AG10803 (cell line): ENCODE measurements around the gene CDC5L.

Experiments used
- DNase-seq: peaks from one replicate; pipeline ENCODE4 v3.0.0; 2010; ENCODE audit warnings: low read depth
- H3K4me3 ChIP-seq: 2 replicates; pipeline ENCODE4 v1.5.1; 2011; ENCODE audit warnings: mild to moderate bottlenecking, low read length, control low read depth
- TF ChIP-seq, protein P1 (sequence below): conservative IDR thresholded peaks from 2 replicates; pipeline ENCODE4 v1.5.1; 2011; ENCODE audit warnings: mild to moderate bottlenecking, low read length, control low read depth, inconsistent platforms

CDC5L gene

DNA sequence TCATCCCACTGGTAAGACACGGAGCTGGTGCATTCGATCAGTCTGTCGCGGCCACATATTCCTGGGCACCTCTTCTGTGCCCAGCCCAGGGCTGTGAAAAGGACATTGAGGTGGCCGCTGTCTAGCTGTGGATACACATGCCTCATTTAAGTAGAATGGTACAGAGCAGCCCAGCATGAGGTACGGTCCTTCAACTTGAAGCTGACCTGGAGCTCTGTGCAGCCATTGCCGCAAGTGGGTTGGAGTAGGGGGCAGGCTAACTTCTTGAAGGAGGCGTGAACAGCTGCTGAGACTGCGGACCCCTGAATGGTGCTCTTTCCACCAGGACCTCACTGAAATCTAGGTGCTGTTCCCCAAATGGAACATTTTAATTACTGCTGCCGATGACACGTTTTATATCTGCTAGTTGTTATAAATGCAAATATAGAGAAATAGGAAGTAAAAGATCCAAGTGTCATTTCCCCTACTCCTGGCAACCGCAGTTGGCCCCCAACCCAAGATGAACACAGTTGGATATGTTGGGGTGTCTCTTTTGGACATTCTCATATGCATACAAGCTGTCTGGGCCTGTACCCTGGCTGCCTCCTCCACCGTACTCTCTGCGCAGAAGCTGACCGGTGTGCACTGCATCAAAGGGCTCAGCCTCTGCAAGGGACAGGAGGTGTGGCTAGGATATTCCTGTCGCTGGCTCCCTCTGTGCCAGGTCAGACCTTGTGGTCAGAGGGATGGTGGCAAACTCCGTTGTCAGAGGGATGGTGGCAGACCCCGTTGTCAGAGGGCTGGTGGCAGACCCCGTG lies 86.1 kb downstream of the CDC5L start:
- DNase-seq, result no peak
- no peak overlapping the region for H3K4me3 ChIP-seq
- TF ChIP-seq, protein P1, sequence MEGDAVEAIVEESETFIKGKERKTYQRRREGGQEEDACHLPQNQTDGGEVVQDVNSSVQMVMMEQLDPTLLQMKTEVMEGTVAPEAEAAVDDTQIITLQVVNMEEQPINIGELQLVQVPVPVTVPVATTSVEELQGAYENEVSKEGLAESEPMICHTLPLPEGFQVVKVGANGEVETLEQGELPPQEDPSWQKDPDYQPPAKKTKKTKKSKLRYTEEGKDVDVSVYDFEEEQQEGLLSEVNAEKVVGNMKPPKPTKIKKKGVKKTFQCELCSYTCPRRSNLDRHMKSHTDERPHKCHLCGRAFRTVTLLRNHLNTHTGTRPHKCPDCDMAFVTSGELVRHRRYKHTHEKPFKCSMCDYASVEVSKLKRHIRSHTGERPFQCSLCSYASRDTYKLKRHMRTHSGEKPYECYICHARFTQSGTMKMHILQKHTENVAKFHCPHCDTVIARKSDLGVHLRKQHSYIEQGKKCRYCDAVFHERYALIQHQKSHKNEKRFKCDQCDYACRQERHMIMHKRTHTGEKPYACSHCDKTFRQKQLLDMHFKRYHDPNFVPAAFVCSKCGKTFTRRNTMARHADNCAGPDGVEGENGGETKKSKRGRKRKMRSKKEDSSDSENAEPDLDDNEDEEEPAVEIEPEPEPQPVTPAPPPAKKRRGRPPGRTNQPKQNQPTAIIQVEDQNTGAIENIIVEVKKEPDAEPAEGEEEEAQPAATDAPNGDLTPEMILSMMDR, result no peak

DNA sequence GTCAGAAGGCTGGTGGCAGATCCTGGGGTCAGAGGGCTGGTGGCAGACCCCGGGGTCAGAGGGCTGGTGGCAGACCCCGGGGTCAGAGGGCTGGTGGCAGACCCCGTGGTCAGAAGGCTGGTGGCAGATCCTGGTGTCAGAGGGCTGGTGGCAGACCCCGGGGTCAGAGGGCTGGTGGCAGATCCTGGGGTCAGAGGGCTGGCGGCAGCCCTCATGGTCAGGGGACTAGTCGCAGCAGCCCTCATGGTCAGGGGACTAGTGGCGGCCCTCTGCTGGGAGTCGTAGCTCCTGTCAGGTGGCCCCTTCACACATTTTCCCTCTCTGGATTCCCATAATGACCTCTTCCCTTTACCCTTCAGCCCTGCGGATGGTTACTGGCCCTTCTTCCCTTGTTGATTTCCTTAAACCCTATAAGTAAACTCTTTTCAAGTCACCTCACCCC lies 86.7 kb downstream of the CDC5L start:
- TF ChIP-seq, protein P1, result no peak
- no peak for DNase-seq
- H3K4me3 ChIP-seq, result no peak overlapping the region

DNA sequence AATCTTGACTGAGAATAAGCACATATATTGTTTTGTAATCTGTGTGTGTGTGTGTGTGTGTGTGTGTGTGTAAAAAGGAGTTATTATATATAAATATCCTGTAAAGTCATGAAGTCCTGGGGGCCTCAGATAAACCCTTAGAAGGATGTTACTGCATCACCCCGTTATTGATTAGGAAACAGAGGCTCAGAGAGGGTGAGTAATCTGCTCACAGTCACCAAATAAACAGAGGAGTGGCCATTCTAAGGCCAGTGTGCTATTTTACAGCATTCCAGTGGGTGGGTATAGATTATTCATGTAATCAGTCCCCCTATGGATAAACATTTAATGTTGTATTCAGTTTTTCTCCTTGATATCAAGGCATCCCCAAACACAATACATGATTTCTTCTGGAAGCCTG lies 87.1 kb downstream of the CDC5L start:
- TF ChIP-seq, protein P1, result no peak
- no peak overlapping the region for H3K4me3 ChIP-seq

DNA sequence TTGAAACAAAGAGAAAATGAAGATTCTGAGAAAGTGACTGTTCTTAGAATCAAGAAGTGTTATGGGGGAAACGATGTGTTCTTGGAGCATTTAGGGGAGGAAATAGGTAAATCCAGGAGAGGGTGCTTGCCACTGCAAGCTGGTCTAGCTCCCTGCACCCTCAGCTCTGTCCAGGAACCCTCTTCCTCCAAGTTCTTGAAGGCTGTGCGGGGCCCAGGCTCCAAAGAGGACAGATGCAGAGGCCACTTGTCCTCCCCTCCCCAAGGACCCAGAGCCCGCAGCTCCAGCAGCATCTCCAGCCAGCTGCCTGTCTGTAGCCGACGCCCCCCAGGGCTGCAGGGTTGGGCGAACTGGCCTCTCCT lies 87.9 kb downstream of the CDC5L start:
- TF ChIP-seq, protein P1, result no peak
- no peak overlapping the region for H3K4me3 ChIP-seq
- no peak for DNase-seq

More for the DNA sequence above, 87.1 kb downstream of the CDC5L start:
- no peak for DNase-seq

DNA sequence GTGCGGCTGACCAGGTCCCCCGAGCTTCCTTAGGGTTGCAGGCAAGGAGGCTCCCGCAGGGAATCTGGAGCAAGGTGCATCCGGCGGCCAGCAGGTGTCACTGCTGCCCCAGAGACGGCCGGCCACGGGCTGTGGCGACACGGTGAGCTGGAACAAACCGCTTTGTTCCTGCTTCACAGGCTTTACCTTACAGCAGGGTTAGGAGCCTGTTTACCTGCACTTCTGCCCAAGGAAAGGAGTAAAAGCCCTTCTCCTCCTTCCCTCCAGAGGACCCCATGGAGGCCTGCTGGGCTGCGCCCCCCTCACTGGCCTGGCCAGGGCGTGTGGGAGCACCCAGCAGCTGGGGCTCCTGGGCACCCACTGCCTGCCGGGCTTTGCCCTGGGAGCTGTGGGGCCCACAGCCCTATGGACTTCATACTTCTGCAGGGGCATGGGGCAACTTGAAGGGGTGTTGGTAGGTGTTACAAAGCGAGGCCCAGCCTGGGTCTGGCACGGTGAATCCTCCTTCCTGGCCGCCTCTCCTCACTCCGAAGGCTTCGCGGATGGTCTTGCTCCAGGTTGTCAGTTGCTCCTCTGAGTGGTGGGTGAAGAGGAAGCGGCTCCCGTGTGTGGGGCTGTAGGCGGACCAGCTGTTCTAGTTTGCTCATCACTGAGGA lies 88.4 kb downstream of the CDC5L start:
- no peak overlapping the region for H3K4me3 ChIP-seq

DNA sequence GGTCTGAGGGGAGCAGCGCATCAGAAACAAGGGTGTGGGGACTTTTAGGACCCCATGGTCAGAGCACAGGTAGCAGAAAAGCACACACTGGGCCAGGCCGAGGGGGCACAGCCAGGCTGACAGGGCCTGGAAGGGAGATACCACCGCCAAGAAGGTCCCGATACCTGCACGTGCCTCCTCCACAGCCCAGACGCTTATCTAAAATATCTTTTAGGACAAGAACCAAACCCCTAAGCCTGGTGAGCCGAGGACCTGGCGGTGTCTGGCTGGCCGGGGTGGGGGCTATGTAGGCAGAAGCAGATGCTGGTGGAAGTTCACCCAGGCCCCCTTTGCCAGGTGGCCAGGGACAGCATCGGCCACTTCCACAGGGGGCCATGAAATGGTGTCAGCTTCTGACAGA lies 89.3 kb downstream of the CDC5L start:
- TF ChIP-seq, protein P1, result no peak
- no peak overlapping the region for H3K4me3 ChIP-seq
- DNase-seq, result no peak

More for the DNA sequence above, 88.4 kb downstream of the CDC5L start:
- TF ChIP-seq, protein P1, result peak; percentile 88
- DNase-seq, result peak; percentile 65

DNA sequence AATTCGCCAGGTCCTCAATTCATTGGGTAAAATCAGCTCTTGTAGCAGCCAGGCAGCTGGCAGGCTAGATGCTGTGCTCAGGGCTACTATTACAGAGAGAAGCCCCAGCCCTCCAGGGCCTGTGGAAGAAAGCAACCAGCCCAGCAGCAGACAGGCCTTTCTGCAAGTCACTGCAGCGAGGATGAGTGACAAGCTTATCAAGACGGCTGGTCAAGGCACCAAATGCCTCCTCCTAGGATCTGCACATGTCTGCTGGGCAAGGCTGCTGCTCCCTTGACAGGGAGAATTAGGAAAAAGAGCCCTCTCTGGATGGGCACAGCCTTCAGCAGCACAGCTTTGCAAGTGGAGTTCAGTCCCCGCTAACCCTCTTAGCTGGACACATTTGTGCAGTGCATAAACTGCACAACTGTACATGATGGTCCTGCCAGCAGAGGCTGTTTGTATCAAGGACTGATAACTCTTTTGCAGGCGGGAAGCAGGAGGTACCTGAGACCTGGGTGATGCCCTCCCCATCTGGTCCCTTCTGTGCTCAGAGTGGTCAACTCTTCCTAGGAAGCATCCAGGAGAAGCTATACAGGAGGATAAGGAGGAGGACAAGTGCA lies 89.9 kb downstream of the CDC5L start:
- DNase-seq, result no peak
- TF ChIP-seq, protein P1, result no peak
- no peak overlapping the region for H3K4me3 ChIP-seq
